ENCODE measurements around the gene NCKAP1.

- TF ChIP-seq POLR2A (IDR thresholded peaks at IDR 0.05) (no peak), CTCF (IDR thresholded peaks at IDR 0.05) (no peak)
These were observed 1.1 kb downstream of the NCKAP1 start for GRCh38 chr2:183037074-183037552.
